Measurements from ENCODE around the gene BTBD9. TPM values are rescaled to one million over a fixed set of nuclear protein-coding genes. Genes with fewer than 3 reads are reported as not detected.

Gene BTBD9
- total RNA-seq, 1 experiment from 2014 or later: 8.9 TPM

GRCh38 chr6:38525888-38526287 lies 113.8 kb downstream of the BTBD9 start:
- H3K4me2 ChIP-seq (ENCODE audit: insufficient read depth, insufficient read length, low read length): no peak overlapping the region
- H3K23ac ChIP-seq (ENCODE audit: insufficient read length, low read depth, low read length): no peak overlapping the region
- no peak for DNase-seq
- H3K4ac ChIP-seq (ENCODE audit: low read depth, low read length): no peak overlapping the region
- peaks cover 19 to 53% (median 26%) of the 10 kb centered on the region in 3 experiments for H3K36me3 Mint-ChIP-seq (ENCODE audit: insufficient read depth in 1 of 3, low read depth in 3 of 3)
- H4K5ac ChIP-seq (ENCODE audit: insufficient read length, low read depth, low read length): no peak overlapping the region
- H4K8ac ChIP-seq (replicated peaks; ENCODE audit: insufficient read length, low read depth, low read length): no peak overlapping the region
- H3K27me3 Mint-ChIP-seq (ENCODE audit: low read depth): no peaks in the 10 kb centered on the region
- H2BK5ac ChIP-seq (ENCODE audit: insufficient read length, low read length): no peak overlapping the region
- H3K18ac ChIP-seq (ENCODE audit: insufficient read length, low read depth, low read length): no peak overlapping the region
- H3K27ac Mint-ChIP-seq: no peak overlapping the region
- no peak overlapping the region for H2AK5ac ChIP-seq (ENCODE audit: insufficient read length, low read length)
- H3K4me3 Mint-ChIP-seq: no peak overlapping the region
- no peak overlapping the region for H3K27ac ChIP-seq (ENCODE audit: insufficient read length, low read depth, low read length)
- H3K79me2 ChIP-seq (ENCODE audit: insufficient read depth, low read length): no peaks in the 10 kb centered on the region
- H3K9me3 Mint-ChIP-seq: peaks cover 38 to 43% of the 10 kb centered on the region in 2 experiments
- TF ChIP-seq CTCF (conservative IDR thresholded peaks at IDR 0.05): no peak
- no peak overlapping the region for H4K91ac ChIP-seq (ENCODE audit: insufficient read length, low read depth, low read length)
- no peak overlapping the region for H2BK15ac ChIP-seq (ENCODE audit: low read depth, low read length)
- no peak overlapping the region for H3K14ac ChIP-seq (ENCODE audit: insufficient read depth, low read length)
- H2BK120ac ChIP-seq (ENCODE audit: low read depth, low read length, poor library complexity, severe bottlenecking): no peak overlapping the region
- H3K79me1 ChIP-seq (ENCODE audit: insufficient read depth, low read depth, low read length, poor library complexity, severe bottlenecking): no peaks in the 10 kb centered on the region
- H3K4me1 ChIP-seq (ENCODE audit: insufficient read depth, low read length): no peaks in the 10 kb centered on the region; the same call in 1 of the 2 replicates
- WGBS (ENCODE audit: extremely low coverage, insufficient read length, low lambda C conversion rate): no CpG with 5 or more reads among the region's 2 CpGs
- H3K56ac ChIP-seq (ENCODE audit: insufficient read length, low read depth, low read length): no peak overlapping the region
- H2BK20ac ChIP-seq (ENCODE audit: low read depth, low read length, poor library complexity, severe bottlenecking): no peak overlapping the region
- H3T11ph ChIP-seq (ENCODE audit: low read length): no peak overlapping the region
- H3K23me2 ChIP-seq (ENCODE audit: insufficient read length, low read depth, low read length, poor library complexity, severe bottlenecking): no peaks in the 10 kb centered on the region
- no peaks in the 10 kb centered on the region for H3K27me3 ChIP-seq (ENCODE audit: insufficient read depth, low read length)
- H2AFZ ChIP-seq (ENCODE audit: low read length): no peak overlapping the region
- H4K20me1 ChIP-seq (ENCODE audit: control insufficient read depth, insufficient read depth, insufficient read length): no peaks in the 10 kb centered on the region
- no peaks in the 10 kb centered on the region for H3K9me3 ChIP-seq (ENCODE audit: control insufficient read depth, low read depth, low read length)
- peaks cover 14 to 16% of the 10 kb centered on the region in 2 experiments for H3K4me1 Mint-ChIP-seq
- H3K9ac ChIP-seq (ENCODE audit: extremely low read depth, insufficient read length, low read length): no peak overlapping the region
- no peak overlapping the region for H2BK12ac ChIP-seq (ENCODE audit: insufficient read length, low read depth, low read length)

Data from H9 (cell line).